ENCODE data around the gene MMRN1.

DNA sequence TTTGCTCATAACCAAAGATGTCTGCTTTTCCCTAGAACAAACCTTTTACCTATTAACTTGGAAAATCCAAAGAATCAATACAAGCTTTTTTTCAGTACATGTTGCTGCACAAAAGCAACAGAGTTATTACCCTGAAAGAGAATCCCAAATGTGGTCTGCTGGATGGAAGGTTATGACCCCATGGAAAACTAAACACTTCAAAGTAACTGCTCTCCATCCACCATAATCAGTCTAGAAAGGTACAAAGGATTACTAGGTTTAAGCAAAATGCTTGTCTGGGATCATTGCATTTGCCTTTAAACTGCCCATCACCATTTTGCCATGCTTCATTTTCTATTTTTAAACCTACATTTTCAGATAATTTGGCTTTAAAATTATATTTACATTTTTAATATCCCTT lies 11.7 kb downstream of the MMRN1 start:
- TF ChIP-seq, protein P1, sequence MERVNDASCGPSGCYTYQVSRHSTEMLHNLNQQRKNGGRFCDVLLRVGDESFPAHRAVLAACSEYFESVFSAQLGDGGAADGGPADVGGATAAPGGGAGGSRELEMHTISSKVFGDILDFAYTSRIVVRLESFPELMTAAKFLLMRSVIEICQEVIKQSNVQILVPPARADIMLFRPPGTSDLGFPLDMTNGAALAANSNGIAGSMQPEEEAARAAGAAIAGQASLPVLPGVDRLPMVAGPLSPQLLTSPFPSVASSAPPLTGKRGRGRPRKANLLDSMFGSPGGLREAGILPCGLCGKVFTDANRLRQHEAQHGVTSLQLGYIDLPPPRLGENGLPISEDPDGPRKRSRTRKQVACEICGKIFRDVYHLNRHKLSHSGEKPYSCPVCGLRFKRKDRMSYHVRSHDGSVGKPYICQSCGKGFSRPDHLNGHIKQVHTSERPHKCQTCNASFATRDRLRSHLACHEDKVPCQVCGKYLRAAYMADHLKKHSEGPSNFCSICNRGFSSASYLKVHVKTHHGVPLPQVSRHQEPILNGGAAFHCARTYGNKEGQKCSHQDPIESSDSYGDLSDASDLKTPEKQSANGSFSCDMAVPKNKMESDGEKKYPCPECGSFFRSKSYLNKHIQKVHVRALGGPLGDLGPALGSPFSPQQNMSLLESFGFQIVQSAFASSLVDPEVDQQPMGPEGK (CRISPR knock-in tag; IDR thresholded peaks at IDR 0.05; ENCODE audit: borderline replicate concordance) = no peak
- TF ChIP-seq ARNTL (CRISPR knock-in tag; IDR thresholded peaks at IDR 0.05; ENCODE audit: borderline replicate concordance, low read depth) (no peak), ZNF565 (CRISPR knock-in tag; conservative IDR thresholded peaks at IDR 0.05; ENCODE audit: low read depth) (no peak), CSDC2 (CRISPR knock-in tag; IDR thresholded peaks at IDR 0.05) (no peak), ZNF70 (CRISPR knock-in tag; IDR thresholded peaks at IDR 0.05) (no peak)
- TF ChIP-seq, protein P2, sequence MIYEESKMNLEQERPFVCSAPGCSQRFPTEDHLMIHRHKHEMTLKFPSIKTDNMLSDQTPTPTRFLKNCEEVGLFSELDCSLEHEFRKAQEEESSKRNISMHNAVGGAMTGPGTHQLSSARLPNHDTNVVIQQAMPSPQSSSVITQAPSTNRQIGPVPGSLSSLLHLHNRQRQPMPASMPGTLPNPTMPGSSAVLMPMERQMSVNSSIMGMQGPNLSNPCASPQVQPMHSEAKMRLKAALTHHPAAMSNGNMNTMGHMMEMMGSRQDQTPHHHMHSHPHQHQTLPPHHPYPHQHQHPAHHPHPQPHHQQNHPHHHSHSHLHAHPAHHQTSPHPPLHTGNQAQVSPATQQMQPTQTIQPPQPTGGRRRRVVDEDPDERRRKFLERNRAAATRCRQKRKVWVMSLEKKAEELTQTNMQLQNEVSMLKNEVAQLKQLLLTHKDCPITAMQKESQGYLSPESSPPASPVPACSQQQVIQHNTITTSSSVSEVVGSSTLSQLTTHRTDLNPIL (CRISPR knock-in tag; IDR thresholded peaks at IDR 0.05; ENCODE audit: low read depth) = no peak
